Measurements from ENCODE around the gene ERAP2.

- no peak for TF ChIP-seq CTCF (CRISPR knock-in tag; IDR thresholded peaks at IDR 0.05)
- no peak for TF ChIP-seq GABPB1 (CRISPR knock-in tag; IDR thresholded peaks at IDR 0.05)
- no peak for TF ChIP-seq REST (IDR thresholded peaks at IDR 0.05; ENCODE audit: borderline replicate concordance in 1 of 2, low read depth in 1 of 2, low read length in 2 of 2)
- TF ChIP-seq CBX5 (CRISPR knock-in tag; IDR thresholded peaks at IDR 0.05; ENCODE audit: borderline replicate concordance) = no peak
- no peak for TF ChIP-seq MNT (IDR thresholded peaks at IDR 0.05)
- TF ChIP-seq CHD2 (IDR thresholded peaks at IDR 0.05; ENCODE audit: low read depth, low read length) = no peak
- no peak for TF ChIP-seq EZH2 (conservative IDR thresholded peaks at IDR 0.05; ENCODE audit: low read depth, low read length)
- TF ChIP-seq ZMYM3 (CRISPR knock-in tag; IDR thresholded peaks at IDR 0.05) = no peak
- TF ChIP-seq, protein P1, sequence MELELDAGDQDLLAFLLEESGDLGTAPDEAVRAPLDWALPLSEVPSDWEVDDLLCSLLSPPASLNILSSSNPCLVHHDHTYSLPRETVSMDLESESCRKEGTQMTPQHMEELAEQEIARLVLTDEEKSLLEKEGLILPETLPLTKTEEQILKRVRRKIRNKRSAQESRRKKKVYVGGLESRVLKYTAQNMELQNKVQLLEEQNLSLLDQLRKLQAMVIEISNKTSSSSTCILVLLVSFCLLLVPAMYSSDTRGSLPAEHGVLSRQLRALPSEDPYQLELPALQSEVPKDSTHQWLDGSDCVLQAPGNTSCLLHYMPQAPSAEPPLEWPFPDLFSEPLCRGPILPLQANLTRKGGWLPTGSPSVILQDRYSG (CRISPR knock-in tag; IDR thresholded peaks at IDR 0.05) = no peak
- no peak for TF ChIP-seq POGZ (CRISPR knock-in tag; IDR thresholded peaks at IDR 0.05)
- TF ChIP-seq, protein P2, sequence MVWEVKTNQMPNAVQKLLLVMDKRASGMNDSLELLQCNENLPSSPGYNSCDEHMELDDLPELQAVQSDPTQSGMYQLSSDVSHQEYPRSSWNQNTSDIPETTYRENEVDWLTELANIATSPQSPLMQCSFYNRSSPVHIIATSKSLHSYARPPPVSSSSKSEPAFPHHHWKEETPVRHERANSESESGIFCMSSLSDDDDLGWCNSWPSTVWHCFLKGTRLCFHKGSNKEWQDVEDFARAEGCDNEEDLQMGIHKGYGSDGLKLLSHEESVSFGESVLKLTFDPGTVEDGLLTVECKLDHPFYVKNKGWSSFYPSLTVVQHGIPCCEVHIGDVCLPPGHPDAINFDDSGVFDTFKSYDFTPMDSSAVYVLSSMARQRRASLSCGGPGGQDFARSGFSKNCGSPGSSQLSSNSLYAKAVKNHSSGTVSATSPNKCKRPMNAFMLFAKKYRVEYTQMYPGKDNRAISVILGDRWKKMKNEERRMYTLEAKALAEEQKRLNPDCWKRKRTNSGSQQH (CRISPR knock-in tag; IDR thresholded peaks at IDR 0.05; ENCODE audit: low read depth) = no peak
Measured at GRCh38 chr5:96883871-96884270, 7.6 kb downstream of the ERAP2 start.

Measured in HepG2 (cell line).